ENCODE data around the gene CRY2. TPM values are rescaled to one million over a fixed set of nuclear protein-coding genes. Genes with fewer than 3 reads are reported as not detected.

Gene CRY2
- polyA plus RNA-seq, 2 of the 4 experiments (the other 2 are of a cell fraction), result 3.2 to 4.1 TPM

GRCh38 chr11:45881708-45882368, 34.6 kb downstream of the CRY2 start:
- WGBS (ENCODE audit: missing lambda C conversion rate), result 88% methylated on average over 6 of the region's 6 CpGs
- no peak overlapping the region for H3K4me3 ChIP-seq
- peak overlapping the region; percentile 30; the same call in 2 of the 3 replicates for H3K4me2 ChIP-seq
- no peaks in the 10 kb centered on the region for H3K9me3 ChIP-seq
- POLR2A ChIA-PET, result no interaction called here
- DNase-seq (ENCODE audit: low read depth in 1 of 2, low spot score in 1 of 2), result no peak
- peaks cover 27% of the 10 kb centered on the region for H3K4me1 ChIP-seq
- TF ChIP-seq REST (IDR thresholded peaks at IDR 0.05), result no peak
- TF ChIP-seq SREBF2 (IDR thresholded peaks at IDR 0.05), result no peak
- TF ChIP-seq CEBPB (IDR thresholded peaks at IDR 0.05), result no peak
- TF ChIP-seq SMC3 (IDR thresholded peaks at IDR 0.05), result no peak
- TF ChIP-seq EHF (CRISPR knock-in tag; IDR thresholded peaks at IDR 0.05), result no peak
- no peak for FAIRE-seq
- H3K27ac ChIP-seq, result peak overlapping the region in 1 of 2 experiments; percentile 43; a peak in 3 of 6 replicates
- CTCF ChIA-PET, result interaction anchor here (0.6 to 5.6 kb wide), 4 partner anchors 9 to 469 kb away, joined by 3 to 39 read pairs (median 6); no protein-coding TSS in a partner anchor
- no peak for ATAC-seq

GRCh38 chr11:45884596-45885185, 37.4 kb downstream of the CRY2 start:
- ChIA-PET POLR2A (no interaction called here), CTCF (interaction anchor here (2.1 to 5.6 kb wide), 2 partner anchors 12 to 22 kb away, joined by 6 to 39 read pairs; no protein-coding TSS in a partner anchor)
- no peak for FAIRE-seq
- no peak overlapping the region; the same call in 2 of the 3 replicates for H3K4me3 ChIP-seq
- 79% methylated on average over 10 of the region's 10 CpGs for WGBS (ENCODE audit: missing lambda C conversion rate)
- TF ChIP-seq RCOR1 (IDR thresholded peaks at IDR 0.05; ENCODE audit: low read depth, low read length), result no peak
- no peak for TF ChIP-seq RNF2 (IDR thresholded peaks at IDR 0.05; ENCODE audit: borderline replicate concordance, low read depth)
- TF ChIP-seq CBX2 (IDR thresholded peaks at IDR 0.05; ENCODE audit: borderline replicate concordance, low read depth), result no peak
- no peak for TF ChIP-seq CTCF (IDR thresholded peaks at IDR 0.05)
- TF ChIP-seq JUNB (IDR thresholded peaks at IDR 0.05), result no peak
- no peak for TF ChIP-seq MAX (IDR thresholded peaks at IDR 0.05)
- no peak for TF ChIP-seq RARB (CRISPR knock-in tag; IDR thresholded peaks at IDR 0.05)
- no peak for TF ChIP-seq CEBPB (IDR thresholded peaks at IDR 0.05)
- TF ChIP-seq EHF (CRISPR knock-in tag; IDR thresholded peaks at IDR 0.05), result no peak
- TF ChIP-seq EP300 (IDR thresholded peaks at IDR 0.05), result no peak
- TF ChIP-seq HEYL (CRISPR knock-in tag; IDR thresholded peaks at IDR 0.05), result no peak
- TF ChIP-seq ATOH8 (CRISPR knock-in tag; IDR thresholded peaks at IDR 0.05; ENCODE audit: low read depth), result no peak
- TF ChIP-seq, protein P1, sequence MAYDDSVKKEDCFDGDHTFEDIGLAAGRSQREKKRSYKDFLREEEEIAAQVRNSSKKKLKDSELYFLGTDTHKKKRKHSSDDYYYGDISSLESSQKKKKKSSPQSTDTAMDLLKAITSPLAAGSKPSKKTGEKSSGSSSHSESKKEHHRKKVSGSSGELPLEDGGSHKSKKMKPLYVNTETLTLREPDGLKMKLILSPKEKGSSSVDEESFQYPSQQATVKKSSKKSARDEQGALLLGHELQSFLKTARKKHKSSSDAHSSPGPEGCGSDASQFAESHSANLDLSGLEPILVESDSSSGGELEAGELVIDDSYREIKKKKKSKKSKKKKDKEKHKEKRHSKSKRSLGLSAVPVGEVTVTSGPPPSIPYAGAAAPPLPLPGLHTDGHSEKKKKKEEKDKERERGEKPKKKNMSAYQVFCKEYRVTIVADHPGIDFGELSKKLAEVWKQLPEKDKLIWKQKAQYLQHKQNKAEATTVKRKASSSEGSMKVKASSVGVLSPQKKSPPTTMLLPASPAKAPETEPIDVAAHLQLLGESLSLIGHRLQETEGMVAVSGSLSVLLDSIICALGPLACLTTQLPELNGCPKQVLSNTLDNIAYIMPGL (CRISPR knock-in tag; IDR thresholded peaks at IDR 0.05; ENCODE audit: borderline replicate concordance), result no peak
- no peak for TF ChIP-seq NPAS2 (CRISPR knock-in tag; IDR thresholded peaks at IDR 0.05; ENCODE audit: borderline replicate concordance)
- no peak for TF ChIP-seq CHD2 (IDR thresholded peaks at IDR 0.05; ENCODE audit: low read length, partially characterized antibody)
- TF ChIP-seq HES2 (IDR thresholded peaks at IDR 0.05), result no peak
- no peak for TF ChIP-seq HOXA7 (CRISPR knock-in tag; IDR thresholded peaks at IDR 0.05)
- no peak for TF ChIP-seq TFCP2L1 (CRISPR knock-in tag; IDR thresholded peaks at IDR 0.05)
- TF ChIP-seq POLR2AphosphoS2 (conservative IDR thresholded peaks at IDR 0.05; ENCODE audit: low read length), result no peak
- no peak for DNase-seq (ENCODE audit: low read depth in 1 of 2, low spot score in 1 of 2)
- no peak overlapping the region for H3K27ac ChIP-seq
- H3K9me3 ChIP-seq, result no peaks in the 10 kb centered on the region
- ATAC-seq, result no peak
- H3K4me1 ChIP-seq, result peaks cover 25% of the 10 kb centered on the region
- H3K4me2 ChIP-seq, result no peak overlapping the region; the same call in 2 of the 3 replicates

All from A549 (cell line).